ENCODE measurements around the gene PRR32. TPM values are rescaled to one million over a fixed set of nuclear protein-coding genes. Genes with fewer than 3 reads are reported as not detected.

PRR32 gene
- total and polyA plus RNA-seq, 2 of the 8 experiments (the other 6 are each of a cell fraction or from before 2014, with no cell fraction given), result not detected

GRCh38 chrX:126847143-126847542 lies 27.6 kb downstream of the PRR32 start:
- Histone ChIP-seq H2BK5ac (ENCODE audit: low read depth, low read length) (no peak overlapping the region), H2BK20ac (ENCODE audit: low read length) (no peak overlapping the region), H2BK12ac (ENCODE audit: low read depth, low read length) (no peak overlapping the region), H3K4me1 (replicated peaks in 1 of 4; ENCODE audit: control insufficient read depth in 3 of 4, insufficient read depth in 4 of 4, low read length in 3 of 4) (no peaks in the 10 kb centered on the region), H2AK5ac (ENCODE audit: low read depth, low read length) (no peak overlapping the region), H2BK15ac (ENCODE audit: low read length) (no peak overlapping the region), H4K5ac (ENCODE audit: insufficient read length, low read depth, low read length) (no peak overlapping the region), H3K9me3 (ENCODE audit: insufficient read depth in 2 of 2, low read depth in 1 of 2, low read length in 1 of 2) (no peaks in the 10 kb centered on the region), H3K4me3 (ENCODE audit: extremely low read depth in 1 of 4, insufficient read depth in 2 of 4, low read depth in 3 of 4, low read length in 4 of 4) (no peak overlapping the region), H2AFZ (ENCODE audit: low read length) (no peak overlapping the region), H3K9ac (replicated peaks in 1 of 4; ENCODE audit: extremely low read depth in 1 of 4, low read depth in 3 of 4, low read length in 3 of 4) (no peak overlapping the region), H3K23me2 (ENCODE audit: low read depth, low read length) (no peaks in the 10 kb centered on the region), H3K36me3 (ENCODE audit: control insufficient read depth in 2 of 4, insufficient read depth in 4 of 4, low read length in 3 of 4) (no peaks in the 10 kb centered on the region), H3K4ac (replicated peaks; ENCODE audit: insufficient read length, low read depth, low read length) (no peak overlapping the region), H4K20me1 (replicated peaks in 1 of 2; ENCODE audit: control insufficient read depth in 1 of 2, insufficient read depth in 2 of 2, low read length in 2 of 2) (no peaks in the 10 kb centered on the region), H4K8ac (ENCODE audit: extremely low read depth, insufficient read depth, low read length) (no peak overlapping the region), H3K18ac (ENCODE audit: extremely low read depth, low read length) (no peak overlapping the region), H2BK120ac (replicated peaks; ENCODE audit: low read depth, low read length) (no peak overlapping the region), H3K23ac (ENCODE audit: insufficient read length) (no peak overlapping the region), H3K14ac (ENCODE audit: insufficient read length) (no peak overlapping the region), H3K27me3 (replicated peaks in 1 of 4; ENCODE audit: control insufficient read depth in 3 of 4, extremely low read depth in 1 of 4, insufficient read depth in 3 of 4, low read length in 3 of 4) (no peaks in the 10 kb centered on the region), H3K79me1 (ENCODE audit: low read depth, low read length) (no peaks in the 10 kb centered on the region), H3K27ac (ENCODE audit: low read depth, low read length) (no peak overlapping the region), H4K91ac (replicated peaks; ENCODE audit: insufficient read length, low read length) (no peak overlapping the region), H3K56ac (replicated peaks; ENCODE audit: insufficient read length, low read depth, low read length) (no peak overlapping the region), H3K79me2 (ENCODE audit: control insufficient read depth in 1 of 2, insufficient read depth in 2 of 2, low read length in 2 of 2) (no peaks in the 10 kb centered on the region), H3K4me2 (ENCODE audit: insufficient read depth in 1 of 2, low read depth in 2 of 2, low read length in 2 of 2) (no peak overlapping the region)
- DNase-seq (ENCODE audit: low read depth in 1 of 2, low spot score in 2 of 2) (no peak), FAIRE-seq (no peak)
- WGBS, 2 experiments (ENCODE audit: extremely low coverage in 1 of 2, insufficient coverage in 1 of 2, insufficient read length in 1 of 2, insufficient replicate concordance in 2 of 2, low coverage in 1 of 2, low lambda C conversion rate in 2 of 2, missing lambda C conversion rate in 1 of 2), result 90% methylated on average over 3 of the region's 3 CpGs; no CpG with 5 or more reads in 1 of the 2 experiments
- ChIA-PET POLR2A (ENCODE audit: partially characterized antibody) (no interaction called here), CTCF (ENCODE audit: partially characterized antibody) (interaction anchor here (0.7 kb wide), 1 partner anchor 388 kb away, joined by 3 read pairs; no protein-coding TSS in a partner anchor)
- TF ChIP-seq RFX5 (IDR thresholded peaks at IDR 0.05; ENCODE audit: borderline replicate concordance, low read depth, low read length), result no peak
- TF ChIP-seq POLR2AphosphoS5 (IDR thresholded peaks at IDR 0.05; ENCODE audit: low read depth, low read length), result no peak
- TF ChIP-seq KDM5A (IDR thresholded peaks at IDR 0.05; ENCODE audit: low read length), result no peak
- no peak for TF ChIP-seq SRF (IDR thresholded peaks at IDR 0.05; ENCODE audit: low read depth, low read length)
- no peak for TF ChIP-seq MAFK (IDR thresholded peaks at IDR 0.05; ENCODE audit: low read depth, low read length)
- no peak for TF ChIP-seq CHD1 (IDR thresholded peaks at IDR 0.05; ENCODE audit: low read depth, low read length)
- TF ChIP-seq EGR1 (IDR thresholded peaks at IDR 0.05; ENCODE audit: borderline replicate concordance, low read depth, low read length), result no peak
- no peak for TF ChIP-seq MAX (IDR thresholded peaks at IDR 0.05)
- TF ChIP-seq HDAC2 (IDR thresholded peaks at IDR 0.05; ENCODE audit: borderline replicate concordance in 1 of 2, low read depth in 2 of 2, low read length in 2 of 2), result no peak
- TF ChIP-seq SP4 (IDR thresholded peaks at IDR 0.05; ENCODE audit: low read length), result no peak
- no peak for TF ChIP-seq CBX5 (IDR thresholded peaks at IDR 0.05; ENCODE audit: low read depth, low read length)
- TF ChIP-seq NANOG (IDR thresholded peaks at IDR 0.05; ENCODE audit: insufficient read depth, low read depth, low read length, poor library complexity, severe bottlenecking), result no peak
- TF ChIP-seq GTF2F1 (IDR thresholded peaks at IDR 0.05; ENCODE audit: borderline replicate concordance, low read depth, low read length), result no peak
- no peak for TF ChIP-seq TCF12 (IDR thresholded peaks at IDR 0.05; ENCODE audit: low read depth, low read length)
- no peak for TF ChIP-seq FOSL1 (IDR thresholded peaks at IDR 0.05; ENCODE audit: insufficient read depth, low read depth, low read length)
